HPDE6-E6E7 (cell line): ENCODE measurements around the gene SLC25A21.
"Not testable (repeated sequence)": the region's sequence is repeated elsewhere in the genome, so short reads cannot be mapped to it uniquely, and the experiment has no call there.

Experiments
- DNase-seq: peaks from one replicate; pipeline ENCODE4 v3.0.0; 2011; ENCODE audit warnings: missing footprints; ENCODE audit errors: extremely low spot score

The SLC25A21 gene

DNA sequence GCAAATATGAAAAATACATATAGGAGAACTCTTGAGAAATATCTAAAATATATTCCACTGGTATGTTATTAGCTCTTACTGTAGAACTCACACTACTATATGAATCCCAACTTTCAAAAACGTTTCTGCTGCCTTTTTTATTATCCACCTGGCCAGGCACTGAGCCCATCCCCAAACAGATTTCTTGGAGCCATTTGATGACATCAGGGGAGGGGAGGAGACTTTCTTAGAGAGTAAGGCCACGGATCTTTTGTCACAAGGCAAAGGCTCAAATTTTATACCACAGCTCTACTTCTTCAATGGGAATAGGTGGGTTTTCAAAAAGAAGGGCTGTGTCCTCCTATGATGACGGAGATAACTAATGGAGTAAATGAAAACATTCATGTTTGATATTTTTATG is 83.0 kb downstream of the SLC25A21 start:
- DNase-seq = no peak

DNA sequence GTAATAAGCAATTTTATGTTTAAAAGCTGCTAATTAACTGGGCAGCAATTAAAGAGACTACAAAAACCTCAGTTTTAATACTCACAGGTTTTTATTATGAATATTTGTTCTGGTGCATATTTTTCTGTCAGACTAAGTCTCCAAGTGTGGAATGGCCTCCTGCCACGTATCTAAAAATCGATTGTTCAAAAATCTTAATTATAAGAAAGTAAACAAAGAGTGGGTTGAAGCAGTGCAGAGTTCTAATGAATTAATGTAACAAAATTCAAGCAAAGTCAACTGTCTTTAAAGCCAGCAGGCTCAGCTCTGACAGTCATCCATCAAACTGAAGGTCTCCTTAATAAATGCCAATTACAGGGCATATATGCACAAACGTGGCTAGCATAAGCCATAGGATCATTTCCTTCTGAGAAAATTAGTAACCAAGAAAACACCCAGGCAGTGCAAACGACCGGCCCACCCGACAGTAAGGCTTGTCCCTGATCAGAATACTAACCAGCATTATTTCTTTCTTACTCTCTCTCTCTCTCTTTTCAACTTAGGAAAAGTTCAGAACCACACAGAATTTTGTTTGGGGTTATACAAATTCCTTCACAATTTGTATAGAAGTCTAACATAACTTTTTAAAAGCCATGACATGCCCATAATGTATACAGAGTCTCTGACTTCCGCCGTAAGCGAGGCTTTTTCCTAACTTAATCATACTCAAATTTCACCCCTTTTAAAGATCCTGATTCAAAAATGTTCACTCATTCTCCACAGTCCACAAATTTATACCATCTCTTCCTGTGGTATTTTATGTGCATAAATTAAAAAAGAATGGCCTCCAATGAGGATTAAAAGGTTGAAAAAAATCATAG is 83.8 kb downstream of the SLC25A21 start:
- DNase-seq = no peak

- no peak for DNase-seq
Measured at GRCh38 chr14:37087520-37087919, 84.9 kb downstream of the SLC25A21 start.

- DNase-seq = no peak
Measured at GRCh38 chr14:37083599-37083998, 88.8 kb downstream of the SLC25A21 start.

GRCh38 chr14:37082449-37082848 is 90.0 kb downstream of the SLC25A21 start:
- no peak for DNase-seq

DNA sequence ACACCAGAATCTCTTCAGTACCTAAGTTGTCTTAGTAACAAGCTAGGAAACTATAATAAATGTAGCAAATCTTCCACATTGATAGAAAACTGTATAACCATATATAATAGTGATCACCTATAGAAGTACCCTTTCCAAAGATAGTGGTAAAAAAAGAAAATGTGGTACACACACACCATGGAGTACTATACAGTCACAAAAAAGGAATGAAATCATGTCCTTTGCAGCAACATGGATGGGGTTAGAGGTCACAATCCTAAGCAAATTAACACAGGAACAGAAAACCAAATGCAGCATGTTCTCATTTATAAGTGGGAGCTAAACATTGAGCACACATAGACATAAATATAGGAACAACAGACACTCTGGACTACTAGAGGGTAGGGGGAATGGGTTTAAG is 90.5 kb downstream of the SLC25A21 start:
- no peak for DNase-seq

GRCh38 chr14:37081218-37081617 is 91.2 kb downstream of the SLC25A21 start:
- peak; percentile 50 for DNase-seq

GRCh38 chr14:37078131-37078530 is 94.3 kb downstream of the SLC25A21 start:
- DNase-seq = no peak

DNA sequence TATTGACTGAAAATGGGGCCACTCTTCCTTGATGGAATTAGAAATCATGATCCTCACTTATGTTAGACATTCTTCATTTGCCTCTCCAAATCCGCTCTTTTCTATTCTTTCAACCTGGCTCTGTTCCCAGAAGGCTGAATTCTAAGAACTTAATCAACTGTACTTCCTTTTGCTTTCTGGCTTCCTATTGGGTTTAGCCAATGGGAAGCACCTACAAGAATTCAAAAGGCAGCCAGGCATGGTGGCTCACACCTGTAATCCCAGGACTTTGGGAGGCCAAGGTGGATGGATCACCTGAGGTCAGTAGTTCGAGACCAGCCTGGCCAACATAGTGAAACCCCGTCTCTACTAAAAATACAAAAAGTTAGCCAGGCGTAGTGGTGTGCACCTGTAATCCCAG is 98.1 kb downstream of the SLC25A21 start:
- not testable (repeated sequence) for DNase-seq

DNA sequence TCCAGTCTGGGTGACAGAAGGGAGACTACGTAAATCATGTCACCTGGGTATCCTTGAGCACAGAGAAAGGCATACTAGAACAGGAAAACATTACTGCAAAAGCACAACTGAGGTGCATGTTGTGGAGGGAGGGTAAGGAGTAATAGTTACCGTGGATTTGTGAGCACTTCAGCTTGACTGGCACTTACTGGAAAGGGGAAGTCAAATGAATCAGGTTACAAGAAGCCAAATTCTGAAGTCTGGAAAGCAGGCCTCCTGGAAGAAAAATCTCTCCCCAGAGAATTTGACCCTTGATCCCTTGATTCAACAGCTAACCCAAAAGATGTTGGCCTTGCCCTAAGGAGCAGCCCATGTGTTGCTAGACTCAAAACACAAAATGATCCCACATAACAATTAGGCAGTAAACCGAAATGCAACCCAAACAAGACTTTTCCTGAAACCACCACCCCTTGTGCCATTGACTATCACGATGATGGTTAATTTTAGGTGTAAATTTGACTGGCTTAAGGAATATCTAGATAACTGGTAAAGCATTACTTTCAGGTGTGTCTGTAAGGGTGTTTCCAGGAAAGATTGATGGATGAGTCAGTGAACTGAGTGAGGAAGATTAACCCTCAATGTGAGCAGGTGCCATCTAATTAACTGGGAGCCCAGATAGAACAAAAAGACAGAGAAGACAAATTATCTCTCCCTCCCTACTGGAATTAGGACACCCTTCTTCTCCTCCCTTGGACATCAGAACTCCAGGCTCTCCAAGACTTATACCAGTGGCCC is 108.8 kb downstream of the SLC25A21 start:
- no peak for DNase-seq

GRCh38 chr14:37062191-37062803 is 110.1 kb downstream of the SLC25A21 start:
- DNase-seq = no peak

GRCh38 chr14:37061697-37062096 is 110.7 kb downstream of the SLC25A21 start:
- DNase-seq = no peak

- DNase-seq = no peak
Measured at GRCh38 chr14:37060496-37061260, 111.7 kb downstream of the SLC25A21 start.

DNA sequence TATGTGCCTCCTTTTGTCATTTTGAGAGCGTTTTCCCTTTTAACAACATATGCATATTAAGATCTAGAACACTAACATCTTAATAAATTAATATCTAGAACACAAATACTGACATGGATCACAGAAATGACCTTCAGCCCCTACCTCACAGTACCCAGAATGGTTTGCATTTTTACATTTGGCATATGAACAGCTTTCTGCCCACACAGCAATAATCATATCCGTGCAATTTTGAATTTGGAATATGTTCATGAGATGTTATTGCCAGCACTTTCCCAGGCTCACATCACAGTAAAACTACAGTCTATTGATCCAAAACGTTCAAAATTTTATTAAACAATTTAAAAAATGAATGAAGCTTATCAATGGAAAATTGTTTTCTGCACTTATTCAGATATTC is 114.6 kb downstream of the SLC25A21 start:
- DNase-seq = no peak

- no peak for DNase-seq
Measured at GRCh38 chr14:37056473-37056872, 115.9 kb downstream of the SLC25A21 start.

- no peak for DNase-seq
Measured at GRCh38 chr14:37054869-37055268, 117.5 kb downstream of the SLC25A21 start.

- DNase-seq = no peak
Measured at GRCh38 chr14:37054144-37054543, 118.3 kb downstream of the SLC25A21 start.

- no peak for DNase-seq
Measured at GRCh38 chr14:37051680-37052079, 120.7 kb downstream of the SLC25A21 start.

GRCh38 chr14:37051153-37051552 is 121.3 kb downstream of the SLC25A21 start:
- DNase-seq = no peak

DNA sequence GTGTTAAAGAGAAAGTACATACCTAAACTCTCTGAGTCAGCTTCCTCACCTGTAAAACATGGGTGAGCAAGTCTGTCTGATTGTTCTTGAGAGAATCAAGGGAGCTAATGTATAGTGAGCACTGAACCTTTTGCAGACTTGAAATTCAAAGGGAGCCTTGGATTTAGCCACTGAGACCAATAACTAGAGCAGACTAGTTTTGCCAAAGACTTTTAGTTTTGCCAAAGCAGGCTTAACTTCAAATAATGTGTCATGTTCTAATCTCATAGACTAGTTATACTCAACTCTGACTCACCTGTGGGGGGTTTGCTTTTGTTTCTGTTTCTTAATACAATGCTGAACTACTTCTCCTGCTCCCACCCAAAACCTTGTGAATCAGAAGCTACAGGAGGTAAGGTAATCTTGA is 123.7 kb downstream of the SLC25A21 start:
- peak; percentile 49 for DNase-seq

- DNase-seq = no peak
Measured at GRCh38 chr14:37047996-37048395, 124.4 kb downstream of the SLC25A21 start.

DNA sequence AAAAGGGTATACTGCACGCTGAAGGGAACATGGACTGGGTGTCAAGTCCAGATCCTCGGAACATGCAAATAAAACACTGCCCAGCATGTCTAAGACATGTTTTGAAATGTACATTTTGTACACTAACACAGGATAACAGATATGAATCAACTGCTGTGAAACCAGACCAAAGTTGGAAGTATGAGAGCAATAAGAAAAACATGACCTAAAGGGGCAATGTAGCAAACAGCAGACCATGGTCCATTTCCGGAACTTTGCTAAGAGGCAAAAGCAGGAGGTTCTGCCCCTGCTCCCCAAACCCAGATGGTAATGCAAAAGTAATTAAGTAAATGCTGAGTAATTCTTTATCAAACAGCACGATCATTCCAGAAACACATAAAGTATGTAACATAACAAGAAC is 125.2 kb downstream of the SLC25A21 start:
- no peak for DNase-seq
